Measurements from ENCODE around the gene STRN4.

GRCh38 chr19:46766569-46767317 is 20.5 kb upstream of the STRN4 start:
- TF ChIP-seq CTCF (IDR thresholded peaks at IDR 0.05; ENCODE audit: insufficient read depth, low read length, poor library complexity, severe bottlenecking) (peak; percentile 93), EZH2phosphoT487 (conservative IDR thresholded peaks at IDR 0.05; ENCODE audit: low read length) (no peak)

Data from SU-DHL-6 (cell line).